HG02981 (cell line): ENCODE results near the gene MANF.
"Not testable (repeated sequence)": the region's sequence is repeated elsewhere in the genome, so short reads cannot be mapped to it uniquely, and the experiment has no call there.

Source experiments
- ATAC-seq: cut with Tn5 transposase; IDR thresholded peaks from one replicate; pipeline ENCODE4 v1.9.1; 2021; ENCODE audit warnings: mild to moderate bottlenecking, moderate library complexity; ENCODE audit not compliant: unreplicated experiment

MANF gene

GRCh38 chr3:51371943-51372557 is 13.0 kb upstream of the MANF start:
- ATAC-seq, result no peak

- no peak for ATAC-seq
Measured at GRCh38 chr3:51373658-51374421, 11.3 kb upstream of the MANF start.

GRCh38 chr3:51374456-51374855 is 10.6 kb upstream of the MANF start:
- no peak for ATAC-seq

- ATAC-seq, result no peak
Measured at GRCh38 chr3:51375136-51375535, 10.0 kb upstream of the MANF start.

- no peak for ATAC-seq
Measured at GRCh38 chr3:51375571-51375970, 9.5 kb upstream of the MANF start.

GRCh38 chr3:51378065-51378464 is 7.0 kb upstream of the MANF start:
- ATAC-seq, result no peak

- no peak for ATAC-seq
Measured at GRCh38 chr3:51378726-51379125, 6.4 kb upstream of the MANF start.

GRCh38 chr3:51379301-51379700 is 5.8 kb upstream of the MANF start:
- no peak for ATAC-seq

- ATAC-seq, result no peak
Measured at GRCh38 chr3:51379746-51380455, 5.2 kb upstream of the MANF start.

- ATAC-seq, result no peak
Measured at GRCh38 chr3:51380601-51381332, 4.3 kb upstream of the MANF start.

- ATAC-seq, result no peak
Measured at GRCh38 chr3:51381333-51381705, 3.8 kb upstream of the MANF start.

- ATAC-seq, result no peak
Measured at GRCh38 chr3:51382076-51382745, 2.9 kb upstream of the MANF start.

GRCh38 chr3:51382947-51383578 is 2.0 kb upstream of the MANF start:
- no peak for ATAC-seq

- peak; percentile 14 for ATAC-seq
Measured at GRCh38 chr3:51384055-51384725, 901 bp upstream of the MANF start.

GRCh38 chr3:51385621-51386091 is 565 bp downstream of the MANF start:
- ATAC-seq, result no peak

- no peak for ATAC-seq
Measured at GRCh38 chr3:51386159-51386851, 1.2 kb downstream of the MANF start.

GRCh38 chr3:51386852-51387229 is 1.8 kb downstream of the MANF start:
- no peak for ATAC-seq

- ATAC-seq, result not testable (repeated sequence)
Measured at GRCh38 chr3:51387281-51387680, 2.2 kb downstream of the MANF start.
